ENCODE measurements around the gene OR51B4.
"Not testable (repeated sequence)": the region's sequence is repeated elsewhere in the genome, so short reads cannot be mapped to it uniquely, and the experiment has no call there.

OR51B4 gene

GRCh38 chr11:5343474-5344335, 42.0 kb upstream of the OR51B4 start, which contains the start of gene OR51B5:
TSS of gene OR51B5 (minus strand) at chr11:5343524. CDS start at chr11:5343524, 0 bp downstream.
- no peak for DNase-seq
- no peaks in the 10 kb centered on the region for H3K9me3 Mint-ChIP-seq
- peaks cover 10% of the 10 kb centered on the region for H3K27me3 Mint-ChIP-seq (ENCODE audit: low read depth, poor library complexity)
- no peak within 1 kb of the TSS for H3K4me3 Mint-ChIP-seq
- H3K36me3 Mint-ChIP-seq (ENCODE audit: low read depth): no peaks in the 10 kb centered on the region
- no peak for TF ChIP-seq CTCF (IDR thresholded peaks at IDR 0.05)
- no peaks in the 10 kb centered on the region for H3K4me1 Mint-ChIP-seq
- H3K27ac Mint-ChIP-seq: no peak within 1 kb of the TSS

GRCh38 chr11:5339771-5340322, 38.1 kb upstream of the OR51B4 start:
- TF ChIP-seq CTCF (IDR thresholded peaks at IDR 0.05): no peak
- Mint-ChIP-seq H3K36me3 (ENCODE audit: low read depth) (no peaks in the 10 kb centered on the region), H3K4me1 (no peaks in the 10 kb centered on the region), H3K9me3 (no peaks in the 10 kb centered on the region), H3K27me3 (ENCODE audit: low read depth, poor library complexity) (peaks cover 14% of the 10 kb centered on the region), H3K27ac (no peak overlapping the region), H3K4me3 (no peak overlapping the region)
- DNase-seq: no peak

- H3K9me3 Mint-ChIP-seq; H3K27ac Mint-ChIP-seq; H3K36me3 Mint-ChIP-seq (ENCODE audit: low read depth); H3K4me1 Mint-ChIP-seq; DNase-seq; H3K4me3 Mint-ChIP-seq: not testable (repeated sequence)
- peaks cover 11% of the 10 kb centered on the region for H3K27me3 Mint-ChIP-seq (ENCODE audit: low read depth, poor library complexity)
Observed at GRCh38 chr11:5337253-5337652, 35.5 kb upstream of the OR51B4 start.

- peaks cover 11% of the 10 kb centered on the region for H3K27me3 Mint-ChIP-seq (ENCODE audit: low read depth, poor library complexity)
- no peak overlapping the region for H3K27ac Mint-ChIP-seq
- DNase-seq: no peak
- H3K4me3 Mint-ChIP-seq: no peak overlapping the region
- no peaks in the 10 kb centered on the region for H3K9me3 Mint-ChIP-seq
- TF ChIP-seq CTCF (IDR thresholded peaks at IDR 0.05): no peak
- no peaks in the 10 kb centered on the region for H3K36me3 Mint-ChIP-seq (ENCODE audit: low read depth)
- H3K4me1 Mint-ChIP-seq: no peaks in the 10 kb centered on the region
Observed at GRCh38 chr11:5336331-5336730, 34.6 kb upstream of the OR51B4 start.

- Mint-ChIP-seq H3K36me3 (ENCODE audit: low read depth) (no peaks in the 10 kb centered on the region), H3K4me1 (no peaks in the 10 kb centered on the region), H3K4me3 (no peak overlapping the region), H3K9me3 (no peaks in the 10 kb centered on the region), H3K27ac (no peak overlapping the region), H3K27me3 (ENCODE audit: low read depth, poor library complexity) (peaks cover 11% of the 10 kb centered on the region)
- no peak for TF ChIP-seq CTCF (IDR thresholded peaks at IDR 0.05)
- no peak for DNase-seq
Observed at GRCh38 chr11:5335170-5335569, 33.4 kb upstream of the OR51B4 start.

GRCh38 chr11:5324197-5324596, 22.5 kb upstream of the OR51B4 start, which contains the start of gene OR51B2:
TSS of gene OR51B2 (minus strand) at chr11:5324297. CDS start at chr11:5324297, 0 bp downstream.
- DNase-seq: no peak
- Mint-ChIP-seq H3K4me1 (no peaks in the 10 kb centered on the region), H3K27ac (no peak within 1 kb of the TSS), H3K36me3 (ENCODE audit: low read depth) (no peaks in the 10 kb centered on the region), H3K4me3 (no peak within 1 kb of the TSS), H3K9me3 (no peaks in the 10 kb centered on the region), H3K27me3 (ENCODE audit: low read depth, poor library complexity) (peaks cover 4% of the 10 kb centered on the region)
- no peak for TF ChIP-seq CTCF (IDR thresholded peaks at IDR 0.05)
